Myocyte (in vitro differentiated cells): ENCODE data around the gene NBL1. TPM values are rescaled to one million over a fixed set of nuclear protein-coding genes. Genes with fewer than 3 reads are reported as not detected.

ENCODE experiments used
- DNase-seq: peaks from one replicate; pipeline ENCODE4 v3.0.0-alpha.2; 2012; ENCODE audit warnings: low read depth
- polyA plus RNA-seq: library from polyadenylated mRNA; unstranded; fragments of >200 nt; gene quantifications from one replicate; pipeline ENCODE4 v1.2.1, GENCODE V29; 2012; ENCODE audit warnings: missing spikeins
- total RNA-seq: library from RNA; depleted of rRNA; stranded (reverse); fragments of >200 nt; gene quantifications from 2 replicates; pipeline ENCODE4 v1.2.3, GENCODE V29; 2014

Gene NBL1, protein sequence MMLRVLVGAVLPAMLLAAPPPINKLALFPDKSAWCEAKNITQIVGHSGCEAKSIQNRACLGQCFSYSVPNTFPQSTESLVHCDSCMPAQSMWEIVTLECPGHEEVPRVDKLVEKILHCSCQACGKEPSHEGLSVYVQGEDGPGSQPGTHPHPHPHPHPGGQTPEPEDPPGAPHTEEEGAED
- total RNA-seq, result 4.3 and 5.3 TPM in 2 replicates
- 70.5 TPM for polyA plus RNA-seq

DNA sequence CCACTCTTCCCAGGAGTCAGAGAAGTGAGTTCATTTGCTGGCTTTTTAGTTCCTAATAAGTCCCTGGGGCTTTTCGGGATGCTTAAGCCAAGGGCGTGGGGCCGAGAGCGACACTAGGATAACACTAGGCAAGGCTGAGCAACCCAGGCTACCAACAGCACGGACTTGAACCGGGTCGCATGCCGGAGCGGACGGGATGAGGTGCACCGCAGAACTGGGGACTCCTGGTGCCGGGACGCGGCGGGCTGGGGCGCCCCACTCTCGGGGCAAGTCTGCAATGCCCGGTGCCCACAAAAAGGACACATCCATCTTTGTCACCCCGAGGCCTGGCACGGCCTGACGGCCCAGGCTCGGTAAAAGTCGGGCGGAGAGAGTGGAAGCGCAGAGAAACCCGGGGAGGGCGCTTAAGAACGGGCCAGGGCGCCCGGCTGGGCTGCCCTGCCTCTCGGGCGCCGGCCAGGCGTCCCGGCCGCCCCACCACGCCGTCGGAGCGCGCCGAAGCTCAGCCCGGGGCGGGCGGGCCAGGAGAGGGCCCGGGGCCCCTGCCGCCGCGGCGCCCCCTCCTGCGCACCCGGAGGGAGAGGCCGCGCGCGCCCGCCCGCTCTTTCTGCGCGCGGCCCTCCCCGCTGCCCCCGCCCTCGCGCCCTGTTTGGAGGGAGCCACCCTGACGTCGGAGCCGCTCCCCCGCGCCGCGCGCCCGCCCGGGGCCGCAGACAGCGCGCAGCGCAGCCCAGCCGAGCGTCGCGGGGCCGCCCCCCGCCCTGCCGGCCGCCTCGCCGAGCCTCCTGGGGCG lies at the start of gene NBL1:
TSS of gene NBL1 (plus strand) at position 710 of the 793 bp plus-strand sequence. CDS start 10,720 bp downstream, outside the sequence.
- peak; percentile 28 for DNase-seq

DNA sequence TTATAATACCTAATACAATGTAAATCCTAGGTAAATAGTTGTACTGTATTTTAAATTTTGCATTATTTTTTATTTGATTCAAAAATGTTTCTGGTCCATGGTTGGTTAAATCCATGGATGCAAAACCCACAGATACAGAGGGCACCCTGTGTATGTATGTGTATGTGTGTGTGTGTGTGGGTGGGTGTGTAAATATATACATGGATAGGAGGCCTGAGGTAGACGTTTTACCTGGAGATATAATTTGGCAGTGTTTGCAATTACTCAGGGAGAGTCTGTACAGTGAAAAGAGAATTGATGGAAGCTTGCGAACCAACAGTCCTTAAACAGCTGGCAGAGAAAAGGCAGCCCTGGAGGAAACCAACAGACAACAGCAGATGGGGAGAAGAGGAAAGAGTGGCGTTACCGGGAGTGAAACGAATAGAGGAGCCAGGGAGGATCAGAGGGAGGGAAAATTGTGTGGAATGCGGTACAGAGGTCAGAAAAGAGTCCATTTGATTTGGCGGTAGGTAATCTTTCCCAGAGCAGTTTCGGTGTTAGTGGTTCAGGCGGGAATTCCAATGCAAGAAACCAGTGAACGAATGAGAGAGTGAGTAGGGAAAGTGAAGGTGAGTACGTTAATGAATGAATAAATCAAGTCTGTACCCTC lies 47.9 kb upstream of the NBL1 start:
- peak; percentile 67 for DNase-seq

GRCh38 chr1:19596714-19597495 lies 47.2 kb upstream of the NBL1 start:
- DNase-seq, result peak; percentile 99

GRCh38 chr1:19597496-19598309 lies 46.4 kb upstream of the NBL1 start:
- DNase-seq, result peak; percentile 30

DNA sequence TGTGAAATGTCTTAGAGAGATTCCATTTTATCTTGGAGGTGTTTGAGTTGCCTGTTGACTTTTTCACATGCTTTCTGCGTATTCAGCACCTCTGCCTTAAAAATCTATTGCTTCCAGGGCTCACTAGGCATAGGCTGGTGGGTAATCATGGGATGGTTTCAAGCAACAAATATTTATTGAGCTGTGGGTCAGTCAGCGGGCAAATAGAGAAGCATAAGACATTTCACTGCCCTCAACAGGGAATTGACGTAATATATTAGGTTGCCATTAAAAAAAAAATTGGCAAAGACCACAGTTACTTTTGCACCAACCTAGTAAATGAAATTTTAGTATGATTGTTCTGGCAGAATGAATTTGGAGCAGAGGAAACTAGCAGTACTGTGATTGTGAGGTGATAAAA lies 44.3 kb upstream of the NBL1 start:
- no peak for DNase-seq

DNA sequence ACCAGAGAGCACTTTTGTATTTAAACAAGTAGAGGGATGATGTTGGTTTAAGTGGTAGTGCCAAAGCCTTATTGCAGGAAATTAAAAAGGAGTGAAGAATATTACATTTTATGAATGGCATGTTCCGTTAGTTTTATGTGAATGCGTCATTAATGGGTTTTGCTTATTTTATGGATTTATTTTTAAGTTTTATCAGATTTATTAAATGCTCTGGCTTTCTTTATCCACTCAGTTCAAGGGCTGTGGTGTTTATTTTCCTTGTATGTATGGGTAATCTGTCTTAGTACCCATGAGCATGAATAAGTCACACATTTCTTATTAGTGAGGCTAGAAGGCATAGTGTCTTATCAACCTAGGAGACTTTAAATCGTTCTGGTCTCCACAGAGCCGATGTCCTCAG lies 41.6 kb upstream of the NBL1 start:
- DNase-seq, result no peak

DNA sequence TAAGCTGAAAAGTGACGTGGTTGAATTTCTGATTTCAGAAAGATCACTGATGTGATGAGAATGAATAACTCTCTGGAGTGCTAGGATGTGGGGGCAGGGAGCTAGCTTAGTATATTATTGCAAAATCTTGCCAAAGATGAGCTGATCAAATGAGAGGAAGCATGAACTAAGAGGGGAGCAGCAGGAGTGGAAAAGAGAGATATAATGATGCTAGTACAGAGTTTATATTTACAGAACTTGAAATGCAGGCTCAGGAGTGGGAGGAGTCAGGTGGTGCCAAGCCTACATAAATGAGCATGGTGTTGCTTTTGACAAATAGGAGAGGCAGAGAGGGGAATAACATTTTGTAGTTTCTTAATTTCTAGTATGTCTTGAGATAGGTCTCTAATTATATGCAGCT lies 38.1 kb upstream of the NBL1 start:
- DNase-seq, result no peak

GRCh38 chr1:19606817-19607642 lies 37.1 kb upstream of the NBL1 start:
- DNase-seq, result peak; percentile 33

GRCh38 chr1:19608232-19608631 lies 35.9 kb upstream of the NBL1 start:
- DNase-seq, result no peak

- no peak for DNase-seq
Measured at GRCh38 chr1:19610282-19610981, 33.7 kb upstream of the NBL1 start.

DNA sequence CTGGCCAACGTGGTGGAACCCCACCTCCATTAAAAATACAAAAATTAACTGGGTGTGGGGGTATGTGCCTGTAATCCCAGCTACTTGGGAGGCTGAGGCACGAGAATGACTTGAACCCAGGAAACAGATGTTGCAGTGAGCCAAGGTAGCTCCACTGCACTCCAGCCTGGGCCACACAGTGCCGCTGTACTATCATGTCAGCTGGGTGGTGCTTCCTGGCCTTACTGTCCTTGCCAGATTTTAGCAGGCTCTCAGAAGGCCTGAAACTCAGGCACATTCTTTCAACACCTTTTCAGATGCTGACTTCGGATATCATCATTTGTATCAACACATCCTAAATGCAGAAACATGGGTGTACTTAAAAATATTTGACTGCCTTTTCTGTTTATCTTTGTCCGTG lies 31.6 kb upstream of the NBL1 start:
- no peak for DNase-seq

GRCh38 chr1:19613171-19613703 lies 30.9 kb upstream of the NBL1 start:
- no peak for DNase-seq

GRCh38 chr1:19615438-19615837 lies 28.7 kb upstream of the NBL1 start:
- no peak for DNase-seq

DNA sequence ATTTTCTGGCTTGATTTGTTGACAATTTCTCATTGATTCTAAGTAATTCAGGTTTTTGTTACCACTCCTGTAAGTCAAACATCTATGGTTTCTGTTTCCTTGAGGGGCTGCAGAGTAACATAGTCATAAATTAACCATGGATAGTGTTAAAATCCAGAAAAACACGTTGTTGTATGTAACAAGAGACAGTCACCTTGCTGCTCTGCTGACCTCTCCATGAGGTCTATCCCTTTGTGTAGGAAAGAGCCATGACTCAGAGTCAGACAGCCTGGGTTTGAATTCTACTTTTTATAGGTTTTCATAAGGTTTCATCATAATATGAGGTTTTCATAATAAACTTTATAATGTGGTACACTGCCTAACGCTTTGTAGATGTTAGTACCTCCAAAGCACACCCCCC lies 27.6 kb upstream of the NBL1 start:
- DNase-seq, result no peak

DNA sequence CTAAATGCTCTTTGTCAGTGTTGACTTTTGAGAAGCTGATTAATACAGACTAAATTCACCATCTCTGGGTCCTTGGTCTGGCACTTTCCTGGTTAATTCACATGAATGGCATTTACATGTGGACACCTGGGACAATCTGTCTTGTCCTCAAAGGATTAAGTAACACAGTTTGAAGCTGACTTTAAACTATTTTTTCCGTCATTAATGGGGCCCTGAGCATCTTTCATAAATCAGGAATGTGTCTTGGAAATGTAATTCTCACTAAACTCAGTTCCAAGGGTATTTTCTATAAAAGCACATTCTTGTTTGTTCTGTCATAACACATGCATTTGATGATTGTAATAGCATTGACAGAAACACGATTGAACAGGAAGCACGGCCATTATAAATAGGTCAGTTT lies 26.7 kb upstream of the NBL1 start:
- DNase-seq, result no peak

- DNase-seq, result no peak
Measured at GRCh38 chr1:19618428-19618827, 25.7 kb upstream of the NBL1 start.

DNA sequence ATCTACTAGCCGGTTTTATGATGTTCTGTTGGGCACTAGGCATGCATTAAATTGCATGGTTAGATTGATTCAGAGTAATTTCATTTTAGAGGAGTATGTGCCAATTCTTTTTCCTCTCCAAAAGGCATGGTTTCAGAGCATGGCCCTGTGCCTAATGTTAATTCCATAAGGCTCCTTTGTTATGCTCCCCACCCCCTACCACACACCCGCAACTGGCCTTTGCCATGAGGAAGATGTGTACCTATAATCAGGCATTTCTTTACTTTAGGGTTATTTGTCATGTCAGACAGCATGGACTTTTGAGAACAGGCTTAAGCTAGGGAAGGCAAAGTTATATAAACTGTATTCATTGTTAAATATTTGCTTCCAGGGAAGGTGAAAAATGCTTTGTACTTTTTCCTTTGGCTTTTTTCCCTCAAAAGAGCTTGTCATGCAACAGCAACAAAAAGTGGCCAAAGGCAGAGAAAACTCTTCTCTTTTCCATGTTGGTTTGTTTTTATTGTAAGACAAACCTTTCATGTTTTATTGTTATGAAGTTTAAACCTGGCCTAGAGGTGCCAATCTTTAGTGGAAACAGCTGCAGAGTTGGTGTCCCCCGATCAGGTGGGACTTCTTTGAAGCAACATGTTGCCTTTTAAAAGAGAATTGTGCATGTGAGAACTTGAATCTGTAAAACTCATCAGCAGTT lies 24.3 kb upstream of the NBL1 start:
- DNase-seq, result no peak

DNA sequence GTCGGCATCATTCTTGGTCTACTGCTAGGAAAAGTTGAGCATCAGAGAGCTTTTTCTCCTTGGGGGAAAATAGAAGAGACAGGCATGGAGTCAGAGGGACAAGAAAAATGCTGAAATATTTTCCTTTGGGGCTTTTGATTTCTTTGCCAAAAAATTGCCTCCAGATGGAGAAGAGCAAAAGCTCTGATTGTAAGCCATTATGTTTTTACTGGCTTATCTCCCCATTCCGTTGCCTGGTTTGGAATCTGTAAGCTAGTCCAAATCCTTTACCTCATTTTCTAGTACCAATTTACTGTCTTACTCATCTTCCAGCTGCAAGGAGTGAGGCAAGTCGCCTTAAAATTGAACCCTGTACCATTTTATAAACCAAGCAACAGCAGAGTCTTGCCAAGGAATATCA lies 23.3 kb upstream of the NBL1 start:
- DNase-seq, result no peak
